SK-N-SH (cell line): ENCODE measurements around the gene ARPC5. TPM values are rescaled to one million over a fixed set of nuclear protein-coding genes. Genes with fewer than 3 reads are reported as not detected.

Experiments used
- CTCF ChIA-PET: fragments of 300-600, 350-600 bp; formaldehyde crosslinking; extraction: SDS; loops from one replicate; lab custom pipeline; 2021; lab: Yijun Ruan, JAX
- POLR2A ChIA-PET: fragments of 350-600 bp; sonication (Branson Sonifier 250); formaldehyde crosslinking; extraction: SDS; loops from one replicate; lab custom pipeline; 2020; ENCODE audit warnings: antibody characterized with exemption, inconsistent platforms; lab: Yijun Ruan, JAX
- DNase-seq: peaks from one replicate; pipeline ENCODE4 v3.0.0; 2012
- H2AFZ ChIP-seq: fragments of 200-600 bp; sonication (generic); 2 replicates; pipeline ENCODE4 v1.8.1; 2016; ENCODE audit warnings: antibody characterized with exemption, mild to moderate bottlenecking, low read depth
- H3F3A ChIP-seq: fragments of 200-600 bp; sonication (generic); replicated peaks from 2 replicates; pipeline ENCODE3; 2016; ENCODE audit warnings: antibody characterized with exemption, mild to moderate bottlenecking; ENCODE audit not compliant: insufficient read depth
- H3K27ac ChIP-seq, 2 experiments: fragments of 200-500 bp in 1 of 2; fragments of 200-600 bp in 1 of 2; sonication (Bioruptor generic) in 1 of 2; sonication (generic), shearing (Covaris generic) in 1 of 2; 2 replicates each; pipeline versions ENCODE4 v1.5.1 to v1.6.1; 2014 to 2016; ENCODE audit warnings: low read depth in 2 of 2, inconsistent platforms in 1 of 2, low read length in 1 of 2, mild to moderate bottlenecking in 1 of 2, mixed read lengths in 1 of 2
- H3K27me3 ChIP-seq: fragments of 200-600 bp; sonication (generic), shearing (Covaris generic); 2 replicates; pipeline ENCODE4 v1.6.1; 2016; ENCODE audit warnings: mixed run types; ENCODE audit not compliant: insufficient read depth
- H3K36me3 ChIP-seq, 2 experiments: fragments of 200-500 bp in 1 of 2; fragments of 200-600 bp in 1 of 2; sonication (Bioruptor generic) in 1 of 2; sonication (generic) in 1 of 2; replicated peaks in 1 of 2; 2 replicates each; pipeline versions ENCODE3 to v1.5.1; 2014 to 2016; ENCODE audit warnings: low read length in 1 of 2, mild to moderate bottlenecking in 1 of 2; ENCODE audit not compliant: insufficient read depth in 2 of 2, control insufficient read depth in 1 of 2
- H3K4me1 ChIP-seq, 2 experiments: fragments of 200-500 bp in 1 of 2; fragments of 200-600 bp in 1 of 2; sonication (Bioruptor generic) in 1 of 2; sonication (generic), shearing (Covaris generic) in 1 of 2; 2 replicates each; pipeline versions ENCODE4 v1.5.1 to v1.6.1; 2014 to 2016; ENCODE audit warnings: low read depth in 1 of 2, low read length in 1 of 2, mixed run types in 1 of 2; ENCODE audit not compliant: insufficient read depth in 2 of 2, control insufficient read depth in 1 of 2
- H3K4me2 ChIP-seq: fragments of 200-600 bp; sonication (generic), shearing (Covaris generic); 2 replicates; pipeline ENCODE4 v1.6.1; 2017; ENCODE audit warnings: mixed run types
- H3K4me3 ChIP-seq, 2 experiments: fragments of 200-500 bp in 1 of 2; fragments of 200-600 bp in 1 of 2; sonication (Bioruptor generic) in 1 of 2; sonication (generic), shearing (Covaris generic) in 1 of 2; 2 replicates each; pipeline versions ENCODE4 v1.5.1 to v1.8.1; 2014 to 2016; ENCODE audit warnings: low read depth in 2 of 2, inconsistent platforms in 1 of 2, low read length in 1 of 2, mild to moderate bottlenecking in 1 of 2, mixed read lengths in 1 of 2, moderate library complexity in 1 of 2
- H3K79me2 ChIP-seq: fragments of 200-600 bp; sonication (generic); 2 replicates; pipeline ENCODE4 v1.8.1; 2017; ENCODE audit warnings: mild to moderate bottlenecking; ENCODE audit not compliant: insufficient read depth
- H3K9ac ChIP-seq: fragments of 200-600 bp; sonication (generic); 2 replicates; pipeline ENCODE4 v1.6.1; 2017; ENCODE audit warnings: mixed run types
- H3K9me2 ChIP-seq: fragments of 200-600 bp; sonication (generic); 2 replicates; pipeline ENCODE4 v1.6.1; 2017; ENCODE audit warnings: mixed run types
- H3K9me3 ChIP-seq: fragments of 200-600 bp; sonication (generic); 2 replicates; pipeline ENCODE4 v1.6.1; 2017; ENCODE audit warnings: mixed run types, mild to moderate bottlenecking, moderate library complexity
- H4K20me1 ChIP-seq: fragments of 200-600 bp; sonication (generic); 2 replicates; pipeline ENCODE4 v1.6.1; 2017; ENCODE audit warnings: mild to moderate bottlenecking, mixed run types; ENCODE audit not compliant: insufficient read depth
- FOXM1 ChIP-seq: IDR thresholded peaks from 2 replicates; pipeline ENCODE4 v1.4.0; 2012; ENCODE audit warnings: low read depth, mild to moderate bottlenecking
- IRF3 ChIP-seq: fragments of 150-350 bp; IDR thresholded peaks from 2 replicates; pipeline ENCODE4 v1.6.1; 2016; ENCODE audit warnings: mild to moderate bottlenecking, low read depth, low read length
- MAX ChIP-seq: IDR thresholded peaks from 2 replicates; pipeline ENCODE4 v1.4.0; 2012; ENCODE audit warnings: low read depth
- MXI1 ChIP-seq: IDR thresholded peaks from 2 replicates; pipeline ENCODE4 v1.6.1; 2012; ENCODE audit warnings: mild to moderate bottlenecking, low read depth, low read length, improper control_type of control experiment
- NFIC ChIP-seq: IDR thresholded peaks from 2 replicates; pipeline ENCODE4 v1.4.0; 2012; ENCODE audit warnings: borderline replicate concordance
- POLR2AphosphoS5 ChIP-seq: IDR thresholded peaks from 2 replicates; pipeline ENCODE4 v1.6.1; 2012; ENCODE audit warnings: low read depth, low read length
- RCOR1 ChIP-seq: fragments of 150-350 bp; IDR thresholded peaks from 2 replicates; pipeline ENCODE4 v1.6.1; 2017; ENCODE audit warnings: antibody characterized with exemption, low read length
- REST ChIP-seq: IDR thresholded peaks from 2 replicates; pipeline ENCODE4 v1.6.1; 2012; ENCODE audit warnings: mild to moderate bottlenecking, low read depth, low read length, moderate library complexity
- RFX5 ChIP-seq: IDR thresholded peaks from 2 replicates; pipeline ENCODE4 v1.6.1; 2012; ENCODE audit warnings: mild to moderate bottlenecking, improper control_type of control experiment, low read length
- RXRA ChIP-seq: IDR thresholded peaks from 2 replicates; pipeline ENCODE4 v1.4.0; 2012; ENCODE audit warnings: low read depth, mild to moderate bottlenecking, borderline replicate concordance
- SMC3 ChIP-seq: IDR thresholded peaks from 2 replicates; pipeline ENCODE4 v1.6.1; 2012; ENCODE audit warnings: low read depth, low read length, improper control_type of control experiment
- YY1 ChIP-seq: IDR thresholded peaks from 2 replicates; pipeline ENCODE4 v1.4.0; 2012; ENCODE audit warnings: low read depth, mild to moderate bottlenecking
- WGBS: methylation state at CpG from one replicate; pipeline ENCODE4 v1.1.6; 2017; ENCODE audit warnings: low lambda C conversion rate; 5-methylcytosine and 5-hydroxymethylcytosine counted together
- polyA plus RNA-seq, 3 experiments: library from polyadenylated mRNA; depleted of rRNA; stranded (reverse); fragments of >200 nt; gene quantifications; 2 replicates each; pipeline ENCODE4 v1.2.3, GENCODE V29; 2012
- TF ChIP-seq, protein P1 (sequence below): fragments of 200-600 bp; sonication (generic); IDR thresholded peaks from 2 replicates; pipeline ENCODE4 v1.6.1; 2017; ENCODE audit warnings: antibody characterized with exemption, mild to moderate bottlenecking, moderate library complexity

ARPC5 gene
- polyA plus RNA-seq, 1 of the 3 experiments (the other 2 are of a cell fraction) = 66.8 TPM

- no peak overlapping the region for H3K27ac ChIP-seq
- no peak overlapping the region for H2AFZ ChIP-seq
- no peaks in the 10 kb centered on the region for H3F3A ChIP-seq
- H3K9me3 ChIP-seq = no peaks in the 10 kb centered on the region
- H4K20me1 ChIP-seq = no peaks in the 10 kb centered on the region
- POLR2A ChIA-PET = interaction anchor here (0.6 kb wide), 1 partner anchor 630 kb away, joined by 4 read pairs; no protein-coding TSS in a partner anchor
- no peak for DNase-seq
- H3K9ac ChIP-seq = no peak overlapping the region
- TF ChIP-seq REST (no peak), RXRA (no peak), IRF3 (no peak), MXI1 (no peak), RFX5 (no peak), NFIC (no peak), RCOR1 (no peak), MAX (no peak), YY1 (no peak), POLR2AphosphoS5 (no peak), SMC3 (no peak), FOXM1 (no peak)
- TF ChIP-seq, protein P1, sequence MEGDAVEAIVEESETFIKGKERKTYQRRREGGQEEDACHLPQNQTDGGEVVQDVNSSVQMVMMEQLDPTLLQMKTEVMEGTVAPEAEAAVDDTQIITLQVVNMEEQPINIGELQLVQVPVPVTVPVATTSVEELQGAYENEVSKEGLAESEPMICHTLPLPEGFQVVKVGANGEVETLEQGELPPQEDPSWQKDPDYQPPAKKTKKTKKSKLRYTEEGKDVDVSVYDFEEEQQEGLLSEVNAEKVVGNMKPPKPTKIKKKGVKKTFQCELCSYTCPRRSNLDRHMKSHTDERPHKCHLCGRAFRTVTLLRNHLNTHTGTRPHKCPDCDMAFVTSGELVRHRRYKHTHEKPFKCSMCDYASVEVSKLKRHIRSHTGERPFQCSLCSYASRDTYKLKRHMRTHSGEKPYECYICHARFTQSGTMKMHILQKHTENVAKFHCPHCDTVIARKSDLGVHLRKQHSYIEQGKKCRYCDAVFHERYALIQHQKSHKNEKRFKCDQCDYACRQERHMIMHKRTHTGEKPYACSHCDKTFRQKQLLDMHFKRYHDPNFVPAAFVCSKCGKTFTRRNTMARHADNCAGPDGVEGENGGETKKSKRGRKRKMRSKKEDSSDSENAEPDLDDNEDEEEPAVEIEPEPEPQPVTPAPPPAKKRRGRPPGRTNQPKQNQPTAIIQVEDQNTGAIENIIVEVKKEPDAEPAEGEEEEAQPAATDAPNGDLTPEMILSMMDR = no peak
- H3K4me2 ChIP-seq = no peak overlapping the region
- no peaks in the 10 kb centered on the region for H3K36me3 ChIP-seq
- H3K27me3 ChIP-seq = no peaks in the 10 kb centered on the region
- no peak overlapping the region for H3K4me3 ChIP-seq
- H3K4me1 ChIP-seq = no peaks in the 10 kb centered on the region
- no peaks in the 10 kb centered on the region for H3K79me2 ChIP-seq
- CTCF ChIA-PET = interaction anchor here (1.4 to 1.6 kb wide), 2 partner anchors 9 to 13 kb away, joined by 3 to 6 read pairs; no protein-coding TSS in a partner anchor
- WGBS = 100% methylated on average over 1 of the region's 2 CpGs
- H3K9me2 ChIP-seq = no peaks in the 10 kb centered on the region
Observed at GRCh38 chr1:183578856-183579255, 56.7 kb downstream of the ARPC5 start.
